HG03571 (cell line): ENCODE data around the gene CNTN1.

Experiments
- ATAC-seq: cut with Tn5 transposase; IDR thresholded peaks from one replicate; pipeline ENCODE4 v1.9.1; 2021; ENCODE audit not compliant: unreplicated experiment

The CNTN1 gene

DNA sequence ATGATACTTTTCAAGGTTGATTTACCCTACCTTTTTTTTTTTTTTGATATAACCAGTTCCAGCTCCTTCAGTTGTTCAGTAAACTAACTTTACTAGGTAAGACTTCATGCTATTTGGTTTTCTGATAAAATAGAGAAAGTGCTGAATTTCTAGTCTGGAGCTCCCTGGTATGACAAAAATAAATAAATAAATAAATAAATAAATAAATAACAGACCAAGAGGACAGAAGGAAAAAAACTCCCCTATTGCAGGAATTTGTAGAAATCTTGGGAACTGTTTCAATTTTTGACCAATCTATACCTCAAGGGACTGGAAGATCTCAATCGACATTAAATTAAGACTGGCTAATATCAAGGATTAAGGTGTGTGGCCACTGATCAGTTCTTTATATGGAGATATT lies 265.2 kb downstream of the CNTN1 start:
- no peak for ATAC-seq

DNA sequence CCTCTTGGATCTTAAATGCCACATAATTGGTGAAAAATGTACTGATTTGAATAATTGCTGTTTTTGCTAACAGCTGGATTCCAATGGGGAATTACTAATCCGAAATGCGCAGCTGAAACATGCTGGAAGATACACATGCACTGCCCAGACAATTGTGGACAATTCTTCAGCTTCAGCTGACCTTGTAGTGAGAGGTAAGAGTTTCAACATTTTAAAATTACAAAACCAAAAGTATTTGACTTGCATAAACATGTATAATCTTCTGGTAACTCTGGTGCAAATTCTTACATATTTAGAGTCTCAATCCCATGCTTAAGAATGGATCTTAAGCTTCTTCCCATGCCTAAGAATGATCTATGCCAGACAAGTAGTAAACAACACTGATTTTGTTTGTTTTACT lies 266.8 kb downstream of the CNTN1 start:
- no peak for ATAC-seq

DNA sequence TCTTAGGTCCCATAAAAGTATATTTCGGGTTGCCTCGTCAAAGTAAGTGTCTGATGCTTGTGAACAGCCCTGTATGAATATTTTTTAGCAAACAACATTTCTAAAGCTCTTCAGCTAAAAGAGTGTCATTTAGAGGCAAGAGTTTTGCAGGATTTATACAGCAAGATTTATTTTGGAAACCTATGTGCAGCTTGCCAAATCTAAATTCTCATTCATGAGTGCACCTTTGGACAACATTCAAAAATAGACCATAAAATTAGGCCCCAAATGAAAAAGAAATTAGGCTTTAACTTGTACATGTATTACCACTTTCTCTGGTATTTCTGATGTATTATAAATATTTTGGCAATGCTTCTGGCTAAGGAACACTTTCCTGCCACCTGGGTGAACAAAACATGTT lies 271.5 kb downstream of the CNTN1 start:
- no peak for ATAC-seq

DNA sequence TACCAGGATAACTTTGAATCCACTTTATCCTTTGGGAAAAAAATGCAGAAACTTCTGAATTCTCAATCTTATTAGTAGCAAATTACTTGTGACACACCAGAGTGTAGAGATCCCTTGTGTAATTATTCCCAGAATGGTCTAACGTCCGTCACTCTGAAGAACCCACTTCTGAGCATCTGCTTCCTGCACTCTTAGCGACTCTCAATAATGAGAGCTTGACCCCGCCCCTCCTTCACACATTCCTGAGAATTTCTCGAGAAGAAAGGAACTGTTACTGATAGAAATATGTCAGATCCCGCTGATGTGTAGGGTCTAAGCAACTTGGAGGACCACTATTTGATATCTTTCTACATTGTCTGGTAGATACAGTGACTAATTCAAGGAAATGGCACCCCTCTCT lies 277.6 kb downstream of the CNTN1 start:
- ATAC-seq: no peak

DNA sequence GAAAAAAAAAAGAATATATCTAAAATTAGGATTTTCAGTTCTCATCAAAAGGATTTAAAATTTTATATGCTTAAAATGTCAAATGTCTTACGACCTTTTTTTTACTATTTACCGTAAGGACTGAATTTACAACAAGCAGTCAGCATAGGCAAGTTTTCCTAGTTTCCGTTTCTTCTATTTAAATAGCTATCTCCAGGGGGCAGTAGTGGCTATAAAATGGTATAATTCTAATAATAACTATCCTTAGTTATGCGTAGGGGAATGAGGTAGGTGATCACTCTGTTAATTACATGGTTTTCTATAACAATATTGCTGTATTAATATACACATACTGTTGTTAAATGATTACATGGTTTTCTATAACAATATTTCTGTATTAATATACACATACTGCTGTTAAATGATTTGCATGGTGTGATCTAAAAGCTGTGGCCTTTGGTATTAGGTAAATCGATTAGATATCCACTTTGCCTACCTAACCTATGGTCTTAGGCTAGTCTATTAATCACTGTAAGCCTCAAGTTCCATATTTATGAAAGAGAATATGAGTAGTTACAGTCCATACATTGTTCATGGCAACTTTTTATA lies 278.2 kb downstream of the CNTN1 start:
- no peak for ATAC-seq

DNA sequence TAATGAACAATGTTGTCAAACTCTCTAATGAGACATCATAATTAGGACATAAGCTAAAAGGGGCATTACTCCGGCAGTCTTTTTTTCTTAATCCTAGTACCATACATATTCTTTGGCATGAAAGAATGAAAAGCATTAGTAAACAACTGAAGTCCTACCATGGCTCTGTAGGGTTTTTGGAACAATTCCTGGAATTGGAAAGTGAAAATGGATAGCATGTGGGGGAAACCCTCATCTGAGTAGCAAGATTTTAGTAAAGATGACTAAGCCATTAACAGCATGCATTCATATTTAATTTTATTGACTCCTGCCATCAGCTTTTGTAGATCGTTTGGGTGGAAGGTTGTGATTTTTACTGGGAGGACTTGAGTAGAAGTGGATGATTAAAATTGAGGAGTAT lies 279.7 kb downstream of the CNTN1 start:
- no peak for ATAC-seq

DNA sequence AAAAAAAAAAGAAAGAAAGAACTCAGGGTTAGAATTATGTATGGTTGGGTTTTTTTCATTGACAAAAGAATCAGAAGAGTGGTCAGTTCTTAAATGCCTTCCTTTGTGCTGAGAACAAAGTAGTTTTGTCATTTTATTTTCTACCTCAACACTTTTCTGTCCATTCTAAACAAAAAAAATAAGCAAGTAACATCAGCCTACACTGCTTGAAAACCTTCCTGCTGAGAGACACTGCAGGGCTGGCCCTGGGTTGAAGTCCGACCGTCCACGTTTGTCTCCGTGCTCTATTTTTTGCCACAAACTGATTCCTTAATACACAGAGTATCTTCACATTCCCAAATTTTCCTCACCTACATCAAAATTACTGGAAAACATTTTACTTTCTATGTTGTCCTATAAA lies 284.3 kb downstream of the CNTN1 start:
- ATAC-seq: no peak

DNA sequence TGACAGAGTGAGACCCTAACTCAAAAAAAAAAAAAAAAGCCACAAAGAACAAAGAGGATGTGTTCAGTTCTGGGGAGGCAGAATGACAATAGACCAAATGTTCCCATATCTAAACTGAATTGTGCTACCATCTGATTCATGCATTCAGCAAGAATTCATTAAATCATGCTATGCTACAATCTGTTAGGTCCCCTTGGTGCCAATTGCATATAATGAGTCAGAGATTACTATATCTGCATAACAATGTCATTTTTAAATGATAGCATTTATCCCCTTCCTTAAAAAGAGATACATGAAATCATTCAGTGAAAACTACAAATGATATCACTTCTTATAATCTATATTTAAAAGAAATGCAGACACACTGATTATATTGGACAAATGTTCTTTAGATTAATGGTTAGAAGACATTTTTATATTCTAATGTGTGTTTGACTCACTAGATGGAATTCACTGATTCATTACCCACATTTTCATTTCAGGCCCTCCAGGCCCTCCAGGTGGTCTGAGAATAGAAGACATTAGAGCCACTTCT lies 288.3 kb downstream of the CNTN1 start:
- ATAC-seq: no peak

DNA sequence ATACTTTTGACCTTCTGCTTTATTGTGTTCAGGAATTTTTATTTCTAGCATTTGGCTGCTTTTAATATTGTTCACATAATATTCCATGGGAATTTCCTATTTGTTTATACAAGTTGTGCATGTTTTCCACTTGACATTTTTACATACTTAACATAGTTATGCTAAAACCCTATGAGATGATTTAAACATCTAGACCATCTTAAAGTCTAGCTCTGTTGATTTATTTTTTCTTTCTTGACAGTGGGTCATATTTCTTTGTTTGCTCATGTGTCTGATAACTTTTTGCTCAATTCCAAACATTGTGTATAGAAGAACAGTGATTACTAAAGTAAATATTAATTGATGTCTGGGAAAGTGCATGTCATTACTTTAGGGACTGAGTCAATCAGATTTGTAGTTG lies 293.8 kb downstream of the CNTN1 start:
- no peak for ATAC-seq

DNA sequence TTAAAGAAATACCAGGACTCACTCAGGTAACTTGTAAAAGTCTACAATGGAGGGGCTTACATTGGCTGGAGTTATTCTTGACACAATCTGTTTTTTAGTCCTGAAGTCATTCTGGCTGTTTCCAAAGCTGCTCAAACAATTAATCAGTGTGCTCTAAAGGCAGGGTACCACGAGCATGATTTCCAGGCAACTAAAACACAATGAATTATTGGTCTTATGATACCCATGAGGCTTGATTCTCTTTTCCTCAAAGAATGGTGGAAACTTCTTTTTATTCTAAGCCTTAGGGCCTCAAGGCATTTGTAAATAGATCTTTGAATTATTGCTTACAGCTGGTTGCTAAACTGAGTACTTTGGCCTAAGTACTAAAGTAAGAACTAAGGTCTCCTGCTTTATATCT lies 296.1 kb downstream of the CNTN1 start:
- no peak for ATAC-seq

DNA sequence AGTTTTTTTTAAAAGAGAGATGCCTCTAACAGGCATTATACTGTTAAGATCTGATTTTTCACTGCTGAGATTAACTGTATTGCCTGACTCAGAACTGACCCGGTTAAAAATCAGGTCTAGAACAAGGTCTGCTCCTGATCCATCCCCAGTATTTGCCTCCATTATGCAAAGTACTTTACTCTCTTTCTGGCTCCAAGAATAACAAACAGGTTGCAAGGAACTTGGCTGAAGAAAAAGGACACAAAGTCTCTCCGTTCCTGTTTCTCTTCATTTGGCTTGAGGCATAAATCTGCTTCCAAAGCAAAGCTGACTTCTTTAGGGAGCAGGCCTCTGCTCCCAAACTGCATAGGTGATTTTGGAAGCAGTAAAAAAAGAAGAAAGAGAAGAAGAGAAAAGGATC lies 296.6 kb downstream of the CNTN1 start:
- no peak for ATAC-seq

DNA sequence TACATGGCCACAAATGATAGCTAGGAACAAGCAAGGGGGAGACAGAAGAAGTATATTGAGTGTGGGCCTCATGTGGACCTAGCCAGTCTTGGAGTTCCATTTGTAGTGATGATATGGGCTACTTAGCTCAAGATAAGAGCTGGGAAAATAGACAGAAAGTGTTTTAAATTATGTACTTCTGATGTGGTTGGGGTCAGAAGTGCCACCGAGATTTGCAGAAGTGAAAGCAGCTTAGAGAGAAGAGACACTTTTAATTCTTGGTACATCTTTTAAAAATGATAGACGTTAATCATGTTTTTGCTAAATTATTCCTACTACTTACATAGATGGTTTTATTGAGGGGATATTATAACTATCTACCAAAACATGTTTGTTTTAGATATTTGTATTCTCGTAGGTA lies 297.5 kb downstream of the CNTN1 start:
- ATAC-seq: no peak

DNA sequence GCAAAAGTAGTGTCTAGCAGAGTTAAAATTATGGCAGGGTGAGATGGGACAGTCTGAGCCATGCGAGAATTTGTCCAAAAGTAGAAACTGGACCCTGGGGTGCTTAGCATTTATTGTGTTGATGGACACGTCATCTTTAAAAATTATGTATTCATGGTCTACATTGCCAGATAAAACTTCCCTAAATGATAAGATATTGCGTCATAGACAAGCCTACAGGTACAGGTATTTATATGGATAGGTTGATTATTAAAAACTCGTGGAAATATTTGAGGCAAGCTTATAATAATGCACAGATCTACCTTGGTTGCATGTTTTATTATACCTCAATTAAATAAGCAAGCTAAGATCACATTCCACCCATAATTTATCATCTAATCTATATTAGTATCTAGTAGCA lies 299.9 kb downstream of the CNTN1 start:
- ATAC-seq: no peak

DNA sequence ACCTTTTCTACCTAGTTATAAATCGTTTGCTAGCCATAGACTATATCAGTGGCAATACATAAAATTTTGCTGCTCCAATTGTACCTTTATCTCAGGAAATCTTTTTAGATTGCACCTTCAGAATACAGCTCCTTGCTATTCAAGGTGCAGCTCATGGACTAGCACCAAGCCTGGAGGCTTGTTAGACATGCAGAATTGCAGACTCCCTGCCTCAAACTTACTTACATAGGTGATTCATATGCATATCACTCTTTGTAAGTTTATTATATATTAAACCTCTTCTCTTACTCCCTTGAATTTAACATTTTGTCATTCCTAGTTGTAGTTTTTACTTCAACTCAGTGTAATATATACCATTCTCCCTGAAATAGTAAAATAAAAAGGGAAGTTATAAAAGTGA lies 300.4 kb downstream of the CNTN1 start:
- no peak for ATAC-seq

DNA sequence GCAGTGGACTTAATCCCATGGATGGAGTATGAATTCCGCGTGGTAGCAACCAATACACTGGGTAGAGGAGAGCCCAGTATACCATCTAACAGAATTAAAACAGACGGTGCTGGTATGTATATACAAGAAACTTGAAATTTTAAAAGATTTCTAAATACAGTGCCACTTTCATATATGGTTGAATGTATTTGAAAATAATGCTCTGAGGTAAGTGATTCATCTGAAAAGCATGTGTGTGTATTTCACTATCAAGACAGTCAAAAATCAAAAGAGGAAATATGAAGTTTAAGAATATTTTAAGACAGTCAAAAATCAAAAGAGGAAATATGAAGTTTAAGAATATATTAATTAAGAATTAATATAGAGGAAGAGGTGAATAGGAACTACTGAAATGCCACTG lies 300.9 kb downstream of the CNTN1 start:
- ATAC-seq: no peak

DNA sequence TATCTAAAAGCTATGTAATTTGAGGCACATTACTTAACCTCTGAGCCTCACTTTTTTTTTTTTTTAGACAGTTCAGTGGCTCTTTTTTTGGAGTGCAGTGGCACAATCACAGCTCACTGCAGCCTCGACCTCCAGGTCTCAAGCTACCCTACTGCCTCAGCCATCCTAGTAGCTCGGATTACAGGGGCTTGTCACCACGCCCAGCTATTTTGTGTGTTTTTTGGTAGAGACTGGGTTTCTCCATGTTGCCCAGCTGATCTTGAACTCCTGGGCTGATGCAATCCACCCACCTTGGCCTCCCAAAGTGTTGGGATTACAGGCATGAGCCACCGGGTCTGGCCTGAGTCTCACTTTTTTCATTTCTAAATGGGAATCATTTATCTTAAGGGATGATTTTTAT lies 303.9 kb downstream of the CNTN1 start:
- no peak for ATAC-seq

DNA sequence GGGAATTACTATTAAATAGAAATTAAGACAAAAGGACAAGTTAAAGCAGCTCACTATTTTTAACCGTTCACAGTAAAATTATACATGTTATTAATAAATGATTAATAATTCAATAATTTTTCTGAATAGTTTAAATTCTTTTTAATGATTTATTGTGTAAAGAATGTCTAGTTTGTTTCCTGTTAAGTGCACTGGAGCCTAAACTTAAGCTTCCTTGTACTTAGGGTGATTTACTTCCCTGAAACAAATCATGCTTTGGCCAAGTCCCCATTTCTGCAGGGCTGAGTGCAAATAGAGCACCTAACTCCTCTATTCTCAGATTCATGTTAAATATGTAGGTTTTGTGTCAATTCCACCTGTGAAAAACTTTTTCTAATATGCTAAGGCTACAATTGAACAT lies 307.0 kb downstream of the CNTN1 start:
- no peak for ATAC-seq

DNA sequence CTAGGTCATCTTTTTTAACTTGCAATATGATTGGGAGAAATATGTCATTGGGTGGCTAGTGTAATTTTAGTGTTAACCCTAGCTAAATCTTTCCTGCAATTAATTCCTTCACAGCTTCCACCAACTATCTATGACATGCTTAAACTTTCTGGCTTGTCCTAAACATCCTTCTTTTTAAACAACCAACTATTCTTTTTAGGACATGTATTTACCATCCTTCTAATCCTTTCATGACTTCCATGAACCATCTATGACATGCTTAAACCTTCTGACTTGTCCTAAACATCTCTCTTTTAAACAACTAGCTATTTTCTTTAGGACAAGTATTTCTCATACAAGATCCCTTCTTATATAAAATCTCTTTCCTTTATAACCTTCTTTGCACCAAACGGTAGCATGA lies 316.2 kb downstream of the CNTN1 start:
- ATAC-seq: no peak

DNA sequence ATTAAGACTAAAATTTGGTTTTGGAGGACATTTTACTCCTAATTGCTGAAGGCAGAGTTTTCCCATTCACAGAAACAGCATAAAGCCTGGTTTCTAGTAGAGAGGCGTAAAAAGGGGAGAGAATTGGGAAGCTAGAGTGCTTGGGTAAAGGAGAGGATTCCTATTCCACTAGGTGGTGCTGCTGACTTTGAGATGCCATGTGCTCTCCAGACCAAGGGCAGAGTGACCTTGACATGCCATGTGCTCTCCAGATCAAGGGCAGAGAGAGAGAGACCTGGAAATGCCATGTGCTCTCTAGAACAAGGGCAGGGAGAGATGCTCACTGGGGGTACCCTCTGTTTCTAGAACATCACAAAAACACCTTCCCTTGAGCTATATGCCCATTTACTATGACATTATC lies 319.7 kb downstream of the CNTN1 start:
- ATAC-seq: no peak

DNA sequence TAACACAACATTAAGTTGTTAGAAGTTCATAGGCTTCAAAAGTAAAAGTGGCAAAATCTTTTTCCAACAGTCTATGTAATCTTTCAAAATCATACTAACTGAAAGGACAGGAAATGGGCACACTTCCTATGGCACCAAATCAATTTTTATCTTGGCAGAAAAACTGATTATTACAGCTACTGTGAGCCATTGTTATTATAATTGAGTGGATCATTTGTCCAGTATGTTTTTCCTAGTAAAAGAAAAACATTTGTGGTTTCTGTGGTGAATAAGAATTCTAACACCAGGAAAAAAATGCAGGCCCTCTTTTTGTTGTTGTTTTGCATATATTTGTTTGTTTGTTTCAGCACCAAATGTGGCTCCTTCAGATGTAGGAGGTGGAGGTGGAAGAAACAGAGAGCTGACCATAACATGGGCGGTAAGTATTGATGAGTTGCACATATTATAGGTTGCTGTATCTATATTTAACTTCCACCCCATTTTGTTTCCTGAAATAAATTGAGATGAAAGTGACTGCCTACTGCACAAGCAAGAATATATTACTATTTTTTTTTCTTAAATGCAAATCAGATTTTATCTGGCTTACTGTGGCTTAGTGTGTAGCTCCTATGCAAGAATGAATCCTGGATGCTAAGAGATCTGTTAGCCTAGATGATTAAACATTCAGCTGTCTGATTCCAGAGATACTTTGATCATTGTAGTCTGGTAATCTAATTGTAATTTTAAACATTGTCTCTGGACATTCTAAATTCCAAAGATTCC lies 321.8 kb downstream of the CNTN1 start:
- no peak for ATAC-seq

DNA sequence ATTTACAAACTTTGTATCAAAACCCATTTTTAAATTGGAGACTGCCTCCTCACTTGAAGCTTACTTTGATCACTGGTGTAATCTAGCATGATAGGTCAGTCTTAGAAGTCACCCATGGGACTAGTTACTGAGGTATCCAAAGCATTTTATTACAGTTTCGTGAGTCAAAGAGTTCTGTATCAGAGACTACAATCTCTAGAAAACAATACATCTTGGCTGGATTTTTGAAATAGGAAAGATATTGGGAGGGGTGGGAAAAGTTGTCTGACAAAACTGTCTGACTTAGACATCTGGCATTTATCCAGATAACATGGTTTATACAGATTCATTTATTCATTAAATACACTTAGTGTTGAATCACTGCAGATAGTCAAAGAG lies 322.4 kb downstream of the CNTN1 start:
- no peak for ATAC-seq

DNA sequence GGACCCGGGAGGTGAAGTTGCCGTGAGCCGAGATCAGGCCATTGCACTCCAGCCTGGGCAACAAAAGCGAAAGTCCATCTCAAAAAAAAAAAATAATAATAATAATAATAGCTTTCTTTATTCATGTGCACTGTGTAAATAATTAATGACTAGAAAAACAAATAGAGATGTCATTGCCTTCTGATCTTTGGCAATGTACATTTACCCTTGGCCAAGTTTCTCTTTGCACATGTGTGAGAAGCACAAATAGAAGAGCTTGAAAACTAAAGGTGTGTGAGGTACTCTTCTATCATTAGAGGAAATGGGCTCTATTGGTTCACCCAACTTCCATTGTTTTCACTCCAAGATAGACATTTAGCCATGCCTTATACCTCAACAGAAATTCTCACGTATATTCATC lies 325.8 kb downstream of the CNTN1 start:
- no peak for ATAC-seq

DNA sequence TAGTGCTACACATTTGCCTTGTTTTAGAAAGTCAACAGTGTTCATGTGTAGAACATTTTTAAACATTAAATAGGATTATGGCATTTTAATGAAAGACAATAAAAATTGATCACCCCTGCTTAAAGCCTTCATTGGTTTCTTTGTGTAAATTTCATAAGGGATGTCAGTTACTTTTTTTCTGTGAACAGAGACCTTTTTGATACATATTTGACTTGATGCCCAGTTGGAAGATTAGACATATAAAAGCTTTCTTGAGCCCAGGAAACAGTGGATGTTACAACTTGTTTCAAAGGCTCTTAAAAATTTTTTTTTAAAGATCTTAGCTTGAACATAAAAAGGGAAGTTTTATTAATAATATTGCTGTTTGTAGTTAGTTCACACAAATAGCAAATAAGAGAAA lies 327.2 kb downstream of the CNTN1 start:
- no peak for ATAC-seq
